SK-N-SH treated with all-trans-retinoic acid at 6 μM for 48 hours (cell line): Measurements from ENCODE around the gene RND3.
A peak's percentile ranks its signal among the peaks of the same experiment; 100 is the strongest.

Experiments used
- ATAC-seq: fragments of 200-7000 bp; cut with Tn5 transposase; 3 replicates; pipeline ENCODE4 v1.9.1; 2020; ENCODE audit warnings: mild to moderate bottlenecking, moderate library complexity
- ARNTL ChIP-seq: fragments of 450-650 bp; formaldehyde crosslinking; IDR thresholded peaks from 2 replicates; pipeline ENCODE4 v1.5.0; 2020; ENCODE audit warnings: low read depth, mild to moderate bottlenecking, moderate library complexity, borderline replicate concordance
- BACH2 ChIP-seq: fragments of 250-450 bp; sonication (Bioruptor Pico); IDR thresholded peaks from 2 replicates; pipeline ENCODE4 v1.9.0; 2021; ENCODE audit warnings: mild to moderate bottlenecking, borderline replicate concordance
- CREB5 ChIP-seq: fragments of 250-450 bp; sonication (Bioruptor Pico); IDR thresholded peaks from 2 replicates; pipeline ENCODE4 v1.5.1; 2020; ENCODE audit warnings: low read depth, mild to moderate bottlenecking, moderate library complexity
- CSDC2 ChIP-seq: fragments of 250-450 bp; sonication (Bioruptor Pico); IDR thresholded peaks from 2 replicates; pipeline ENCODE4 v1.5.0; 2020; ENCODE audit warnings: mild to moderate bottlenecking, moderate library complexity
- CSRNP3 ChIP-seq: fragments of 250-450 bp; sonication (Bioruptor Pico); IDR thresholded peaks from 2 replicates; pipeline ENCODE4 v1.5.1; 2021; ENCODE audit warnings: mild to moderate bottlenecking, moderate library complexity
- ESRRG ChIP-seq: fragments of 250-450 bp; sonication (Bioruptor Pico); IDR thresholded peaks from 2 replicates; pipeline ENCODE4 v1.6.1; 2021; ENCODE audit warnings: mild to moderate bottlenecking
- GLIS3 ChIP-seq: fragments of 250-450 bp; sonication (Bioruptor Pico); IDR thresholded peaks from 2 replicates; pipeline ENCODE4 v1.5.0; 2020; ENCODE audit warnings: mild to moderate bottlenecking, moderate library complexity
- ISL1 ChIP-seq: fragments of 250-450 bp; sonication (Bioruptor Pico); IDR thresholded peaks from 2 replicates; pipeline ENCODE4 v2.1.2; 2022; ENCODE audit warnings: mild to moderate bottlenecking, moderate library complexity
- OSR1 ChIP-seq: fragments of 250-450 bp; sonication (Bioruptor Pico); IDR thresholded peaks from 2 replicates; pipeline ENCODE4 v1.8.0; 2022; ENCODE audit warnings: moderate library complexity, mild to moderate bottlenecking, inconsistent platforms
- PATZ1 ChIP-seq: fragments of 250-450 bp; sonication (Bioruptor Pico); IDR thresholded peaks from 2 replicates; pipeline ENCODE4 v1.8.0; 2020; ENCODE audit warnings: mild to moderate bottlenecking, moderate library complexity, borderline replicate concordance
- POU6F1 ChIP-seq: fragments of 250-450 bp; sonication (Bioruptor Pico); IDR thresholded peaks from 2 replicates; pipeline ENCODE4 v1.8.0; 2021; ENCODE audit warnings: low read depth, mild to moderate bottlenecking, moderate library complexity, borderline replicate concordance
- RARB ChIP-seq: fragments of 250-450 bp; sonication (Bioruptor Pico); IDR thresholded peaks from 2 replicates; pipeline ENCODE4 v1.8.0; 2021; ENCODE audit warnings: mild to moderate bottlenecking, moderate library complexity
- SNAI2 ChIP-seq: fragments of 250-450 bp; sonication (Bioruptor Pico); IDR thresholded peaks from 2 replicates; pipeline ENCODE4 v1.5.0; 2020; ENCODE audit warnings: mild to moderate bottlenecking, moderate library complexity
- TCF4 ChIP-seq: fragments of 250-450 bp; sonication (Bioruptor Pico); IDR thresholded peaks from 2 replicates; pipeline ENCODE4 v1.8.0; 2021; ENCODE audit warnings: mild to moderate bottlenecking, moderate library complexity, borderline replicate concordance
- TOX ChIP-seq: fragments of 250-450 bp; sonication (Bioruptor Pico); IDR thresholded peaks from 2 replicates; pipeline ENCODE4 v1.8.0; 2021; ENCODE audit warnings: mild to moderate bottlenecking, moderate library complexity, borderline replicate concordance
- ZC3H10 ChIP-seq: fragments of 250-450 bp; sonication (Bioruptor Pico); IDR thresholded peaks from 2 replicates; pipeline ENCODE4 v1.5.1; 2021; ENCODE audit warnings: mild to moderate bottlenecking, moderate library complexity
- ZFP3 ChIP-seq: fragments of 250-450 bp; sonication (Bioruptor Pico); IDR thresholded peaks from 2 replicates; pipeline ENCODE4 v1.5.0; 2020; ENCODE audit warnings: mild to moderate bottlenecking, moderate library complexity
- ZFP30 ChIP-seq: fragments of 450-650 bp; formaldehyde crosslinking; IDR thresholded peaks from 2 replicates; pipeline ENCODE4 v1.5.0; 2022; ENCODE audit warnings: mild to moderate bottlenecking, moderate library complexity
- ZNF565 ChIP-seq: fragments of 450-650 bp; formaldehyde crosslinking; conservative IDR thresholded peaks from 2 replicates; pipeline ENCODE4 v1.5.0; 2020; ENCODE audit warnings: low read depth, mild to moderate bottlenecking, moderate library complexity
- ZNF70 ChIP-seq: fragments of 450-650 bp; formaldehyde crosslinking; IDR thresholded peaks from 2 replicates; pipeline ENCODE4 v1.5.0; 2020; ENCODE audit warnings: mild to moderate bottlenecking, moderate library complexity
- ZNF8 ChIP-seq: fragments of 450-650 bp; formaldehyde crosslinking; IDR thresholded peaks from 2 replicates; pipeline ENCODE4 v1.5.0; 2020; ENCODE audit warnings: mild to moderate bottlenecking, moderate library complexity

Gene RND3

GRCh38 chr2:150520887-150521664 lies 33.6 kb upstream of the RND3 start:
- peak; percentile 78 for ATAC-seq
- TF ChIP-seq ZNF70 (CRISPR knock-in tag) (no peak), ZFP3 (CRISPR knock-in tag) (no peak), OSR1 (CRISPR knock-in tag) (no peak), ESRRG (CRISPR knock-in tag) (no peak), ZNF565 (CRISPR knock-in tag) (no peak), ZFP30 (CRISPR knock-in tag) (no peak), CSRNP3 (CRISPR knock-in tag) (no peak), PATZ1 (CRISPR knock-in tag) (no peak), TCF4 (CRISPR knock-in tag) (no peak), RARB (no peak), SNAI2 (CRISPR knock-in tag) (no peak), CREB5 (no peak), ZNF8 (CRISPR knock-in tag) (no peak), ZC3H10 (CRISPR knock-in tag) (no peak)
- TF ChIP-seq, all 23 proteins: peak for 0

- TF ChIP-seq TOX (CRISPR knock-in tag) (no peak), GLIS3 (no peak), ZFP30 (CRISPR knock-in tag) (no peak), ZNF8 (CRISPR knock-in tag) (no peak), RARB (no peak), ISL1 (CRISPR knock-in tag) (no peak)
- ATAC-seq: peak; percentile 46
Observed at GRCh38 chr2:150520033-150520432, 32.6 kb upstream of the RND3 start.

- TF ChIP-seq BACH2: no peak
- TF ChIP-seq GLIS3: no peak
- no peak for TF ChIP-seq TOX (CRISPR knock-in tag)
- no peak for TF ChIP-seq POU6F1 (CRISPR knock-in tag)
- TF ChIP-seq ISL1 (CRISPR knock-in tag): peak; percentile 42; the same call in 1 of the 2 replicates
- no peak for TF ChIP-seq TCF4 (CRISPR knock-in tag)
- no peak for TF ChIP-seq ZFP30 (CRISPR knock-in tag)
- ATAC-seq: peak; percentile 23
Observed at GRCh38 chr2:150517951-150518680, 30.6 kb upstream of the RND3 start.

- ATAC-seq: no peak
- TF ChIP-seq RARB (no peak), ZNF70 (CRISPR knock-in tag) (no peak), ESRRG (CRISPR knock-in tag) (no peak), ZFP3 (CRISPR knock-in tag) (no peak), ZNF565 (CRISPR knock-in tag) (no peak), ZFP30 (CRISPR knock-in tag) (no peak), CSRNP3 (CRISPR knock-in tag) (no peak), GLIS3 (no peak), CSDC2 (CRISPR knock-in tag) (no peak), CREB5 (no peak), OSR1 (CRISPR knock-in tag) (no peak), ARNTL (CRISPR knock-in tag) (no peak), POU6F1 (CRISPR knock-in tag) (no peak), TOX (CRISPR knock-in tag) (no peak), ZNF8 (CRISPR knock-in tag) (no peak)
Observed at GRCh38 chr2:150513647-150514046, 26.2 kb upstream of the RND3 start.
